ENCODE data around the gene AGER.

The AGER gene

DNA sequence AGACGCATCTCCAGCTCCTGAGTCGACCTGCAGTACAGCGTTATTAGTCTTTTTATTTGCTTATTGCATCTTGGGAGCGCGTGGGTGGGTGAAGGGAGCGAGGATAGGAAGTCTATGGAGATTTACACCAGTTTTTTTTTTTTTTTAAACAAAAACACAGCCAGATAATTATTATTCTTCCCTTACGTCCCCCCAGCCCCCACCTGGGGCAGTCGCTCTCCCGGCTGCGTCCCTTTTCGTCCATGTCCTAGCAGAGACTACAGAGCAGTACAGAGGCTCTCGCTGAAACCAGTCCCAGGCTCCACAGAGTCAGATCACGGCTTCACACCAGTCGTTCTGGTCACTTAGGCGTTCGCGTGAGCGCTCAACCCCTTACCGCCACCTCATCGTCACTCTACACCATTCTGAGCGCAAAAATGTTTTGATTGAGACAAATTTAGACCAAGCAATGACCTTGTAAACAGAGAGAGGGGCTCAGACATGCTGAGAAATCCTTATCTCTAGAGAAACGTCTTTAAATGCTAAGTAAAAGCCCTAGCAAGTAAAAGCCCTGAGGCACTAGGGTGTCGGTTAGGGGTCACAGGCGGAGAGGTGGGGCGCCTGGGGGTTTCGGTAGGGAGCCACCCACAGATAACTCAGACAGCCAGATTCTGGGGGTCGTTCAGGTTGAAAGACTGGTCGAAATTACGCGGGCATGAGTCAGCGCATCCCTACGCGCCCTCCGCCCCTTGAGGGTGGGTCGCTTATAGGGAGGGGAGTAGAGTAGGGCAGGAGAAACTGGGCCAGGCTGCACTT, 31.1 kb downstream of the AGER start:
- DNase-seq, result peak; percentile 69
- Histone ChIP-seq H3K27me3 (no peaks in the 10 kb centered on the region), H3K36me3 (peaks cover 23% of the 10 kb centered on the region), H3K4me3 (ENCODE audit: low read depth, low read length) (peak overlapping the region; percentile 96), H3K4me1 (peaks cover 7% of the 10 kb centered on the region), H3K9me3 (no peaks in the 10 kb centered on the region)
- TF ChIP-seq, protein P1, sequence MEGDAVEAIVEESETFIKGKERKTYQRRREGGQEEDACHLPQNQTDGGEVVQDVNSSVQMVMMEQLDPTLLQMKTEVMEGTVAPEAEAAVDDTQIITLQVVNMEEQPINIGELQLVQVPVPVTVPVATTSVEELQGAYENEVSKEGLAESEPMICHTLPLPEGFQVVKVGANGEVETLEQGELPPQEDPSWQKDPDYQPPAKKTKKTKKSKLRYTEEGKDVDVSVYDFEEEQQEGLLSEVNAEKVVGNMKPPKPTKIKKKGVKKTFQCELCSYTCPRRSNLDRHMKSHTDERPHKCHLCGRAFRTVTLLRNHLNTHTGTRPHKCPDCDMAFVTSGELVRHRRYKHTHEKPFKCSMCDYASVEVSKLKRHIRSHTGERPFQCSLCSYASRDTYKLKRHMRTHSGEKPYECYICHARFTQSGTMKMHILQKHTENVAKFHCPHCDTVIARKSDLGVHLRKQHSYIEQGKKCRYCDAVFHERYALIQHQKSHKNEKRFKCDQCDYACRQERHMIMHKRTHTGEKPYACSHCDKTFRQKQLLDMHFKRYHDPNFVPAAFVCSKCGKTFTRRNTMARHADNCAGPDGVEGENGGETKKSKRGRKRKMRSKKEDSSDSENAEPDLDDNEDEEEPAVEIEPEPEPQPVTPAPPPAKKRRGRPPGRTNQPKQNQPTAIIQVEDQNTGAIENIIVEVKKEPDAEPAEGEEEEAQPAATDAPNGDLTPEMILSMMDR (IDR thresholded peaks at IDR 0.05; ENCODE audit: low read depth, low read length), result no peak

DNA sequence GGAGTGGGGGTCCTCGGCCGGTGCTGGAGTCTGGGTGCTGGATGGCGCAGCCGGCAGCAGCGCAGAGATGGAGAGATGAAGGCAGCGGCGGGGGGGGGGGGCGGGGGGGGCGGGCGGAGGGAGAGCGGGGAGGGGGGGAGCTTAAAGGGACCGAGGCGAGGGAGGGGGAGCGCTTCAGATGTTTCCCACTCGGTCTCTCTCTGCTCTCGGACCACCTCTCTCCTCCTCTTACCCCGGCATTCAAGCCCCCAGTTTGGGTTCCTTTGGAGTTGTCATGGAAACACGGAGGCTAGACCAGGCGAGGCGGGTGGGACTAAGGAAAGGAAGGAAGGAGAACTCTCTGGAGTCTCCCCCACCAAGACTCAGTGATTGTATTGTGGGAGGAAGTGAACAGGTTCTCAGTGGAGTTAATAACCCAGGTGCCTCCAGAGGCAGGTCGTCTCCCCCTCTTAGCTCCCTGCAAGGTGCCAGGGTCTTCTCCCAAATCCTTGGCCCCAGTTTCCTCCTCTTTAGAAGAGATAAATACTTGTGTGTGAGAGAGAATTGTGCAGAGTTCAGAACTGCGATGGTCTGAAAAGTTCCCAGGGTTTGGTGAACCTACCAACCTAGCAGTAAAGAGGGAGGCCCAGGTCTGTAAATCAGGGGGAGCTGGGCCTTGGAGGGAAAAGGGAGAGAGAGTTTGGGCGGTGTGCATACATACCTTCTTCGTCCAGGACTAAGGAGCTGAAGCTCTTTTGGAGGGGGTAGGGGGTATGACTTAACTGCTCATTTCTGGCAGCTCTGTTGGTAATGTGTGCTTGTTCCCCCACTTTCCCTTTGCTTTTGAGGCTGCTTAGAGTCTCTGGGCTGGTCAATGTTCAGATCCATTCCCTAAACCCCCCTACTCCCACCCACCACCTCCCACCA, 31.9 kb downstream of the AGER start, which contains the start of gene PRRT1:
TSS of gene PRRT1 (minus strand) at position 77 of the 906 bp plus-strand sequence. CDS start 112 bp downstream, outside the sequence.
- H3K9me3 ChIP-seq, result no peaks in the 10 kb centered on the region
- H3K4me1 ChIP-seq, result peaks cover 7% of the 10 kb centered on the region
- H3K27me3 ChIP-seq, result no peaks in the 10 kb centered on the region
- no peak for DNase-seq
- TF ChIP-seq, protein P1 (IDR thresholded peaks at IDR 0.05; ENCODE audit: low read depth, low read length), result no peak
- H3K36me3 ChIP-seq, result peaks cover 16% of the 10 kb centered on the region
- H3K4me3 ChIP-seq (ENCODE audit: low read depth, low read length), result peak within 1 kb of the TSS; percentile 96

DNA sequence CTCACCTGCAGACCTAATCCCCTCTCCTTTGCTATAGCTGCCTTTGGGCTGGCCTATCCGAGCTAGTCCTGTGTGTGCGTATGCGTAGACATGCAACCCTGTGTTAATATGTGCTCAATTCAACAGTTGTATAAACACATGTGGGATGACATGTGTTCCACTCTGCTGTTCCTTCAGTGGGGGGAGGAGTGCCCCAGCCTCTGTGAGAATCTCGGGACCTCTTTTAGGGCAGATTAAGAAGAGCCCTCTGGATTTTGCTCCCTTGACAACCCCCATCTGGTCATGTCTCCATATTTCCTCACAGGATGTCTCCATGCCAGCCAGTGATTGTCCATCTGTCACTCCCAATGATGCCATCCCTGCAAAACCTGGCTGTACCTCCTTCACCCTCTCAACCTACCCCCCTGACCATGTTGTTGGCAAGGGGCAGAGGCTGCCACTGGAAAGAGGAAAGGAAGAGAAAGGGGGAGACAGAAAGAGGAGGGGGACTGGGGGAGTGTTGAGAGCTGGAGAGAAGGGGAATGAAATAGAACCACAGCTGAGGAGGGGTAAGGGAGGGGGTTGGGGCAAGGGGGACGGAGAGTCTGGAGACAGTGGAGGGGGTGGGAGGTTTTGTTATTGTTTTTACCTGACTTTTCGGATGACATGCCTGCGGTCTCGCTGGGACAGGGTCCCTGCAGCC, 32.7 kb downstream of the AGER start:
- TF ChIP-seq, protein P1 (IDR thresholded peaks at IDR 0.05; ENCODE audit: low read depth, low read length), result no peak
- no peak for DNase-seq
- Histone ChIP-seq H3K4me1 (peaks cover 7% of the 10 kb centered on the region), H3K27me3 (no peaks in the 10 kb centered on the region), H3K36me3 (peaks cover 9% of the 10 kb centered on the region), H3K9me3 (no peaks in the 10 kb centered on the region), H3K4me3 (ENCODE audit: low read depth, low read length) (no peak overlapping the region)

DNA sequence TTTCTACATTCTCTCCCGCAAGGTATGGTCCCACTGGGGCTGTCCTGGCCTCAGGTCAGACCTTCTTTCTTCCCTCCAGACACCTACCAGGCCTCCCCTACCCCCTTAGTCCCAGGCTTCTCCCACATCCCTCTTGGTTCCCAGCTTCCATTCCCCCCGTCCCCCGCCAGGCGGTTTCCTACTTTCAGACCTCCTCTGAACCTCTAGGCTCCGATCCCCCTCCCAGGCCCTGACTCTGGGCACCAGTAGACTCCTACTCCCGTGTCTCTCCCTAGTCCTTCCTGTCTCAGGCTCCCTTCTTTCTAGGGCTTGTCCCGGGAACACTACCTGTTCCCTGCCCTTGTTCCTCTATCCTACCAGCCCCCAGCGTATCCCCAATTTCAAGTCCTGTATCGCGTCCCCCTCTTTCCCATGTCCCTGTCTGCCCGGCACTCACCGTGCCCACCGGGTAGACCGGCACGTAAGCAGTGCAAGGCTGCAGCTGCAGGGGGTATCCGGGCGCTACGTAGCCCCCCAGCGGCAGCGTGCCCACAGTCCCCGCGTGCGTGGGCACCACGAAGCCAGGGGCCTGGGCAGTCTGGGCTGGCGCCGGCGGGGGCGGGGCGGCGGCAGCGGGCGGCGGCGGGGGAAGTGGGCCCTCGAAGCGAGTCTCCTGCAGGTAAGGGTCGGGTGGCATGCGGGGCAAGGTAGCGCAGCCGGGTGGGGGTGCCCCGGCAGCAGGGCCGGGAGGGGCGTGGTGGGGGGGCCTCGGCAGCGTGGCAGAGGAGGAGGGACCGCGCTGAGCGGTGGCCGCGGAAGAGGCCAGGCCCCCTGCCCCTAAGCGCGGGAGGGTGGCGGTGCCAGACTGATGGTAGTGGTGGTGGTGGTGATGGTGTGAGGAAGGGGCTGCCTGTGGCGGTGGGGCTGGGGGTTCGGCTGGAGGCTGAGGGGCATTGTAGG, 33.9 kb downstream of the AGER start:
- Histone ChIP-seq H3K4me3 (ENCODE audit: low read depth, low read length) (no peak overlapping the region), H3K36me3 (no peaks in the 10 kb centered on the region), H3K9me3 (no peaks in the 10 kb centered on the region), H3K27me3 (no peaks in the 10 kb centered on the region), H3K4me1 (peaks cover 5% of the 10 kb centered on the region)
- no peak for DNase-seq
- TF ChIP-seq, protein P1 (IDR thresholded peaks at IDR 0.05; ENCODE audit: low read depth, low read length), result no peak

DNA sequence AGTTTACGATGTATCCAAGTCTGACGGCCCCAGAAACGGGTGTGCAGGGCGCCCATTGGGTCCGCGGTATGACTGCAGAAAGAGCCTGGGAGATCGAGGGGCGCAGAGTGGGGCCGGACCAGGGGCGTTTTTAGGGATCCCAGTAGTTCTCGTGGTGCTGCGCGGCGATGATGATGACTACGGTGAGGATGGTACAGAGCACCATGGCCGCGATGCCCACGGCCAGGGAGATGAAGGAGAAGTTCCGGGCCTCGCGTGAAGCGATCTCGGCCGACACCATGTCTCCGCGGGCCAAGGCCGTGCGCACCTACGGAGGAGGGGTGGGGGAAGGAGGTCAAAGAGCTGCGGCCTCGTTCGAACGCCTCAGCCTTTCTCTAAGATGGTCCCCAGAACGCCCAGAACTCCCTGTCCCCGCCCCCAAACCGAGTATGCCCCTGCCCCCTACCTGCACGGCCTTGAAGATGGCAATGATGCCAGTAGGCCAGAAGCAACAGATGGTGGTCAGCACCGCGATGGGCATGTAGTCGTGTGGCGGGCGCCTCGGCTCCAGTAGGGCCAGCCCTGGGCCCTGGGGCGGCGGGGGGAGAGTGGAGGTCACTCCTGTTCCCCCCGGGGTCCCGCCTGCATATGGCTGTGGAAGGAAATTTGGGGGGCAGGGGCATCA, 34.8 kb downstream of the AGER start:
- H3K9me3 ChIP-seq, result no peaks in the 10 kb centered on the region
- H3K4me3 ChIP-seq (ENCODE audit: low read depth, low read length), result no peak overlapping the region
- no peaks in the 10 kb centered on the region for H3K27me3 ChIP-seq
- no peaks in the 10 kb centered on the region for H3K36me3 ChIP-seq
- no peak for DNase-seq
- TF ChIP-seq, protein P1 (IDR thresholded peaks at IDR 0.05; ENCODE audit: low read depth, low read length), result no peak
- H3K4me1 ChIP-seq, result peaks cover 4% of the 10 kb centered on the region
